Gastroesophageal sphincter (tissue), 4 donors: ENCODE data around the gene SYF2. TPM values are rescaled to one million over a fixed set of nuclear protein-coding genes. Genes with fewer than 3 reads are reported as not detected.
A peak's percentile ranks its signal among the peaks of the same experiment; 100 is the strongest.

Experiments used
- ATAC-seq: fragments of 150-250 bp; one replicate; pipeline ENCODE4 v1.9.1; 2016; ENCODE audit warnings: mild to moderate bottlenecking, moderate library complexity
- H3K27ac ChIP-seq, 4 donors: fragments of 200-600 bp; sonication (generic) in 3 of 4; 1 replicate in 3 of 4; 2 replicates in 1 of 4; pipeline ENCODE4 v1.5.1; 2016 to 2019
- H3K27me3 ChIP-seq: fragments of 200-600 bp; sonication (generic); one replicate; pipeline ENCODE4 v1.5.1; 2019
- H3K36me3 ChIP-seq, 2 donors: fragments of 200-600 bp; sonication (generic); one replicate each; pipeline ENCODE4 v1.5.1; 2019; ENCODE audit warnings: control low read depth in 1 of 2
- H3K4me1 ChIP-seq, 3 donors: fragments of 200-600 bp; sonication (generic); 1 replicate in 2 of 3; 2 replicates in 1 of 3; pipeline ENCODE4 v1.5.1; 2016 to 2019; ENCODE audit warnings: control low read depth in 2 of 3
- H3K4me3 ChIP-seq, 2 donors: fragments of 200-600 bp; sonication (generic); one replicate each; pipeline ENCODE4 v1.5.1; 2019; ENCODE audit warnings: mild to moderate bottlenecking in 1 of 2, moderate library complexity in 1 of 2
- H3K9me3 ChIP-seq, 3 donors: fragments of 200-600 bp; sonication (generic); one replicate each; pipeline ENCODE4 v1.5.1; 2017 to 2019; ENCODE audit warnings: control low read depth in 2 of 3
- CTCF ChIP-seq, 4 experiments: fragments of 200-600 bp in 2 of 4; fragments of 450-650 bp in 2 of 4; sonication (generic) in 1 of 4; IDR thresholded peaks; one replicate each; pipeline ENCODE4 v1.5.1; 2017 to 2019; ENCODE audit warnings: antibody characterized with exemption in 4 of 4, mild to moderate bottlenecking in 2 of 4, moderate library complexity in 2 of 4
- EP300 ChIP-seq: sonication (generic); formaldehyde crosslinking; IDR thresholded peaks from one replicate; pipeline ENCODE4 v1.6.1; 2017; ENCODE audit warnings: antibody characterized with exemption, mild to moderate bottlenecking
- POLR2A ChIP-seq, 2 donors: fragments of 450-650 bp; IDR thresholded peaks; one replicate each; pipeline ENCODE4 v1.6.1; 2017; ENCODE audit warnings: antibody characterized with exemption in 2 of 2, mild to moderate bottlenecking in 2 of 2, moderate library complexity in 1 of 2
- POLR2AphosphoS5 ChIP-seq: sonication (generic); formaldehyde crosslinking; IDR thresholded peaks from one replicate; pipeline ENCODE4 v1.6.1; 2017; ENCODE audit warnings: antibody characterized with exemption
- WGBS, 2 donors: methylation state at CpG; one replicate each; pipeline ENCODE4 v1.1.5; 2018; ENCODE audit warnings: low coverage in 1 of 2; 5-methylcytosine and 5-hydroxymethylcytosine counted together
- total RNA-seq, 4 donors: library from RNA; depleted of rRNA; stranded (reverse); fragments of >200 nt; gene quantifications; one replicate each; pipeline ENCODE4 v1.1.0, GENCODE V29; 2016

Gene SYF2
- total RNA-seq, 4 donors from 2014 or later = 54.5 to 105 (median 88.5) TPM

- ATAC-seq = no peak
- H3K27me3 ChIP-seq = peaks cover 29% of the 10 kb centered on the region
- 51 to 68% methylated on average over 3 to 8 of the region's 20 CpGs for WGBS, 2 donors
- H3K4me3 ChIP-seq = no peak overlapping the region
- TF ChIP-seq POLR2A (IDR thresholded peaks at IDR 0.05) (no peak), CTCF (IDR thresholded peaks at IDR 0.05) (no peak), EP300 (no peak), POLR2AphosphoS5 (no peak)
- H3K9me3 ChIP-seq = no peaks in the 10 kb centered on the region
- no peaks in the 10 kb centered on the region for H3K36me3 ChIP-seq
- peaks cover 0 to 18% (median 0%) of the 10 kb centered on the region in 3 donors for H3K4me1 ChIP-seq
- no peak overlapping the region for H3K27ac ChIP-seq
Measured at GRCh38 chr1:25199819-25200620, 32.3 kb downstream of the SYF2 start.

- Histone ChIP-seq H3K27ac (peak overlapping the region in 3 of 4 donors; percentile 6 to 24 (median 24)), H3K27me3 (peaks cover 39% of the 10 kb centered on the region), H3K9me3 (no peaks in the 10 kb centered on the region), H3K36me3 (no peaks in the 10 kb centered on the region), H3K4me3 (peak overlapping the region in 1 of 2 donors; percentile 18), H3K4me1 (peaks cover 0 to 15% (median 0%) of the 10 kb centered on the region in 3 donors)
- TF ChIP-seq POLR2A (IDR thresholded peaks at IDR 0.05) = no peak
- TF ChIP-seq POLR2AphosphoS5 = no peak
- TF ChIP-seq CTCF (IDR thresholded peaks at IDR 0.05) = no peak
- no peak for TF ChIP-seq EP300
- peak; percentile 53 for ATAC-seq
- 40 to 62% methylated on average over 5 to 11 of the region's 20 CpGs for WGBS, 2 donors
Measured at GRCh38 chr1:25198663-25199252, 33.5 kb downstream of the SYF2 start.

- Histone ChIP-seq H3K27ac (peak overlapping the region in 2 of 4 donors; percentile 6 to 24), H3K9me3 (no peaks in the 10 kb centered on the region), H3K27me3 (peaks cover 42% of the 10 kb centered on the region), H3K4me1 (peaks cover 0 to 15% (median 0%) of the 10 kb centered on the region in 3 donors), H3K4me3 (peak overlapping the region in 1 of 2 donors; percentile 18), H3K36me3 (no peaks in the 10 kb centered on the region)
- no peak for ATAC-seq
- TF ChIP-seq POLR2AphosphoS5 (no peak), POLR2A (IDR thresholded peaks at IDR 0.05) (no peak), EP300 (no peak), CTCF (IDR thresholded peaks at IDR 0.05) (no peak)
- WGBS, 2 donors = 60 to 67% methylated on average over 1 to 8 of the region's 11 CpGs
Measured at GRCh38 chr1:25197982-25198662, 34.2 kb downstream of the SYF2 start.

DNA sequence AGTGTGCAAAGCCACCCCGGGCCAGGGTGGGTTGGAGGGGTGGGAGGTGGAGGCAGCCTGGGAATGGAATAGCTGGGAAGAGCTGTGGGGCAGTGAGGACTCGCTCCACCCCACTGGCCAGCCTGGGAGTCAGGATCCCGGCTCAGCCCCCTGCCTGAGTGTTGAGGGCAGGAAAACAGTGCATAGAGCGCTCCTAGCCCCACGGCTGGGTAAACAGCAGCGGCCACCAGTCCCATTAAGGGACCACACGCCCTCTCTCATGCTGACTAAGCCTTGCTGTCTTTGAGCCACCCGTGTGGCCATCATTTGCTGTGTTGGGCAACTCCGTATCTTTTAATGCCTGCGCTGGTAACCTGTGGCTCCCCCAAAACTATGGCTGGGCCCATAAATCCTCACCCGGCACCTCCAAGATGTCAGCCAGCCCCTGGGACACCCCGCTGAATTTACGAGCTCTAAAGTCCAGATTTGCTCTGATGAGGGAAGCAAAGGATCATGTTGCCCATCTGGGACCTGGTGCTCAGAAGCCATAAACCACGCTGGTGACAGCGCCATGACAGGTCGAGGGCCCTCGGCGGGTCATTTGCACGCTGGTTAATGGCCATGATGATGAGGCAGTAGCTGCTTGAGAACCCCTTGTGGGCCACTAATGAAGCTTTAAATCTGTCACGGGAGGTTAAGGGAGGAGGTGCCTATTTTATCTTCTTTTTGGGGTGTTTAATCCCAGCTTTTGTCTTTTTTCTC, 34.9 kb downstream of the SYF2 start:
- Histone ChIP-seq H3K4me3 (no peak overlapping the region), H3K27me3 (peaks cover 49% of the 10 kb centered on the region), H3K4me1 (peaks cover 0 to 15% (median 0%) of the 10 kb centered on the region in 3 donors), H3K36me3 (no peaks in the 10 kb centered on the region), H3K27ac (no peak overlapping the region), H3K9me3 (no peaks in the 10 kb centered on the region)
- 78 to 90% methylated on average over 4 to 8 of the region's 20 CpGs for WGBS, 2 donors
- no peak for TF ChIP-seq EP300
- no peak for TF ChIP-seq CTCF (IDR thresholded peaks at IDR 0.05)
- no peak for TF ChIP-seq POLR2AphosphoS5
- no peak for TF ChIP-seq POLR2A (IDR thresholded peaks at IDR 0.05)
- no peak for ATAC-seq
